Measurements from ENCODE around the gene EHBP1L1. TPM values are rescaled to one million over a fixed set of nuclear protein-coding genes. Genes with fewer than 3 reads are reported as not detected.

Gene EHBP1L1
- total and polyA plus RNA-seq, 2 of the 13 experiments (the other 11 are each of a cell fraction or from before 2014, with no cell fraction given): 8.3 to 10.6 TPM

- TF ChIP-seq IRF1 (CRISPR knock-in tag; IDR thresholded peaks at IDR 0.05; ENCODE audit: low read depth) (no peak), IRX3 (CRISPR knock-in tag; IDR thresholded peaks at IDR 0.05; ENCODE audit: borderline replicate concordance, low read depth) (no peak), ETV5 (CRISPR knock-in tag; IDR thresholded peaks at IDR 0.05; ENCODE audit: borderline replicate concordance) (peak; percentile 29; the same call in 1 of the 2 replicates), GABPB1 (CRISPR knock-in tag; IDR thresholded peaks at IDR 0.05) (peak; percentile 44; the same call in 1 of the 2 replicates), ZSCAN9 (CRISPR knock-in tag; IDR thresholded peaks at IDR 0.05; ENCODE audit: borderline replicate concordance) (0 out of 2 replicates have a peak, but pooled peaks have one; percentile 27), ZNF543 (CRISPR knock-in tag; IDR thresholded peaks at IDR 0.05) (0 out of 2 replicates have a peak, but pooled peaks have one; percentile 37), ZNF430 (CRISPR knock-in tag; IDR thresholded peaks at IDR 0.05) (0 out of 2 replicates have a peak, but pooled peaks have one; percentile 23), ZFY (CRISPR knock-in tag; IDR thresholded peaks at IDR 0.05) (peak; percentile 51; the same call in 1 of the 2 replicates), ONECUT2 (CRISPR knock-in tag; IDR thresholded peaks at IDR 0.05) (no peak), ZNF704 (CRISPR knock-in tag; IDR thresholded peaks at IDR 0.05; ENCODE audit: borderline replicate concordance) (no peak), ZNF280D (CRISPR knock-in tag; IDR thresholded peaks at IDR 0.05) (0 out of 2 replicates have a peak, but pooled peaks have one; percentile 24), ZNF782 (CRISPR knock-in tag; IDR thresholded peaks at IDR 0.05; ENCODE audit: borderline replicate concordance) (no peak), RFXAP (CRISPR knock-in tag; IDR thresholded peaks at IDR 0.05; ENCODE audit: borderline replicate concordance) (no peak), NAIF1 (CRISPR knock-in tag; IDR thresholded peaks at IDR 0.05; ENCODE audit: borderline replicate concordance) (no peak), ZNF644 (CRISPR knock-in tag; IDR thresholded peaks at IDR 0.05; ENCODE audit: low read depth) (no peak), REL (CRISPR knock-in tag; conservative IDR thresholded peaks at IDR 0.05) (no peak), RFX3 (CRISPR knock-in tag; IDR thresholded peaks at IDR 0.05) (no peak), KAT2B (IDR thresholded peaks at IDR 0.05; ENCODE audit: borderline replicate concordance, low read depth, low read length) (no peak), TFAP4 (IDR thresholded peaks at IDR 0.05; ENCODE audit: borderline replicate concordance, low read depth) (peak; percentile 42; the same call in 1 of the 2 replicates), ZNF251 (CRISPR knock-in tag; IDR thresholded peaks at IDR 0.05) (no peak), ZNF577 (CRISPR knock-in tag; IDR thresholded peaks at IDR 0.05; ENCODE audit: borderline replicate concordance, low read depth) (no peak), RBAK (CRISPR knock-in tag; IDR thresholded peaks at IDR 0.05) (no peak), SP5 (CRISPR knock-in tag; IDR thresholded peaks at IDR 0.05; ENCODE audit: borderline replicate concordance, low read depth) (peak; percentile 65; the same call in 1 of the 2 replicates), ZNF326 (CRISPR knock-in tag; IDR thresholded peaks at IDR 0.05; ENCODE audit: borderline replicate concordance) (no peak), CAMTA2 (CRISPR knock-in tag; IDR thresholded peaks at IDR 0.05; ENCODE audit: borderline replicate concordance) (no peak), MYC (CRISPR knock-in tag; IDR thresholded peaks at IDR 0.05; ENCODE audit: borderline replicate concordance) (no peak; the same call in 1 of the 2 replicates)
Measured at GRCh38 chr11:65555693-65556231, 20.1 kb upstream of the EHBP1L1 start (continued).

Measured in HepG2 (cell line).